Ishikawa (cell line): ENCODE measurements around the gene INHBC.

Experiments used
- CEBPB ChIP-seq: IDR thresholded peaks from 2 replicates; pipeline ENCODE4 v1.6.1; 2012
- CREB1 ChIP-seq: IDR thresholded peaks from 2 replicates; pipeline ENCODE4 v1.6.1; 2012; ENCODE audit warnings: low read depth
- EGR1 ChIP-seq: IDR thresholded peaks from 2 replicates; pipeline ENCODE4 v1.6.1; 2012
- EP300 ChIP-seq: IDR thresholded peaks from 2 replicates; pipeline ENCODE4 v1.6.1; 2012; ENCODE audit warnings: borderline replicate concordance
- MAX ChIP-seq: IDR thresholded peaks from 2 replicates; pipeline ENCODE4 v1.6.1; 2012
- NFIC ChIP-seq: IDR thresholded peaks from 2 replicates; pipeline ENCODE4 v1.6.1; 2012
- RAD21 ChIP-seq: IDR thresholded peaks from 2 replicates; pipeline ENCODE4 v1.6.1; 2012; ENCODE audit warnings: low read depth
- TAF1 ChIP-seq: IDR thresholded peaks from 2 replicates; pipeline ENCODE4 v1.6.1; 2012; ENCODE audit warnings: low read depth, mild to moderate bottlenecking
- TF ChIP-seq, protein P1 (sequence below): IDR thresholded peaks from 2 replicates; pipeline ENCODE4 v1.6.1; 2012; ENCODE audit warnings: low read depth, mild to moderate bottlenecking

DNA sequence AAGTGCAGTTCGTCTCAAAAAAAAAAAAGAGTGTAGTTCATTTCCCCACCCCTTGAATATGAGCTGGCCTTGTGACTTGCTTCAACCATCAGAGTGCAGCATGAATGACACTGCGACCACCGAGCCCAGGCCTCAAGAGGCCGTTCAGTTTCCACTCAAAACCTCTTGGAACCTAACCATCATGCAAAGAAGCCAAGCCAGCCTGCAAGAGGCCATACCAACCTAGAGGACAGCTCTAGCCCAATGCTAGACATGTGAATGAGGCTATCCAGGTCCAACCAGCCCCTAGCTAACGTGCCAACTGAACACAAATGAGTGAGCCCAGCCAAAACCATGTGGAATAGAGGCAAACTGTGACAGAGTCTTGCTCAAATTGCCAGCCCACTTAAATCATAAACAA, 33.4 kb upstream of the INHBC start:
- TF ChIP-seq CREB1 (no peak), RAD21 (no peak), EP300 (no peak), CEBPB (no peak), TAF1 (no peak), EGR1 (no peak), MAX (no peak), NFIC (no peak)
- TF ChIP-seq, protein P1, sequence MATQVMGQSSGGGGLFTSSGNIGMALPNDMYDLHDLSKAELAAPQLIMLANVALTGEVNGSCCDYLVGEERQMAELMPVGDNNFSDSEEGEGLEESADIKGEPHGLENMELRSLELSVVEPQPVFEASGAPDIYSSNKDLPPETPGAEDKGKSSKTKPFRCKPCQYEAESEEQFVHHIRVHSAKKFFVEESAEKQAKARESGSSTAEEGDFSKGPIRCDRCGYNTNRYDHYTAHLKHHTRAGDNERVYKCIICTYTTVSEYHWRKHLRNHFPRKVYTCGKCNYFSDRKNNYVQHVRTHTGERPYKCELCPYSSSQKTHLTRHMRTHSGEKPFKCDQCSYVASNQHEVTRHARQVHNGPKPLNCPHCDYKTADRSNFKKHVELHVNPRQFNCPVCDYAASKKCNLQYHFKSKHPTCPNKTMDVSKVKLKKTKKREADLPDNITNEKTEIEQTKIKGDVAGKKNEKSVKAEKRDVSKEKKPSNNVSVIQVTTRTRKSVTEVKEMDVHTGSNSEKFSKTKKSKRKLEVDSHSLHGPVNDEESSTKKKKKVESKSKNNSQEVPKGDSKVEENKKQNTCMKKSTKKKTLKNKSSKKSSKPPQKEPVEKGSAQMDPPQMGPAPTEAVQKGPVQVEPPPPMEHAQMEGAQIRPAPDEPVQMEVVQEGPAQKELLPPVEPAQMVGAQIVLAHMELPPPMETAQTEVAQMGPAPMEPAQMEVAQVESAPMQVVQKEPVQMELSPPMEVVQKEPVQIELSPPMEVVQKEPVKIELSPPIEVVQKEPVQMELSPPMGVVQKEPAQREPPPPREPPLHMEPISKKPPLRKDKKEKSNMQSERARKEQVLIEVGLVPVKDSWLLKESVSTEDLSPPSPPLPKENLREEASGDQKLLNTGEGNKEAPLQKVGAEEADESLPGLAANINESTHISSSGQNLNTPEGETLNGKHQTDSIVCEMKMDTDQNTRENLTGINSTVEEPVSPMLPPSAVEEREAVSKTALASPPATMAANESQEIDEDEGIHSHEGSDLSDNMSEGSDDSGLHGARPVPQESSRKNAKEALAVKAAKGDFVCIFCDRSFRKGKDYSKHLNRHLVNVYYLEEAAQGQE, result no peak
